Mucosa of stomach (tissue), 1 donor: ENCODE results near the gene THEM4.
A peak's percentile ranks its signal among the peaks of the same experiment; 100 is the strongest.

Source experiments
- H3K27me3 ChIP-seq: one replicate; pipeline ENCODE4 v1.7.0; 2013; ENCODE audit warnings: mild to moderate bottlenecking, low read length; ENCODE audit not compliant: control insufficient read depth, insufficient read depth
- H3K36me3 ChIP-seq: one replicate; pipeline ENCODE4 v1.7.0; 2013; ENCODE audit warnings: low read length; ENCODE audit not compliant: control insufficient read depth, insufficient read depth
- H3K4me1 ChIP-seq: one replicate; pipeline ENCODE4 v1.7.0; 2013; ENCODE audit warnings: mild to moderate bottlenecking, low read length; ENCODE audit not compliant: control insufficient read depth, insufficient read depth
- H3K4me3 ChIP-seq: one replicate; pipeline ENCODE4 v1.7.0; 2013; ENCODE audit warnings: low read length
- H3K9ac ChIP-seq: one replicate; pipeline ENCODE4 v1.7.0; 2013; ENCODE audit warnings: mild to moderate bottlenecking, low read length, moderate library complexity
- H3K9me3 ChIP-seq: one replicate; pipeline ENCODE4 v1.7.0; 2013; ENCODE audit warnings: mild to moderate bottlenecking, low read length, moderate library complexity; ENCODE audit not compliant: control insufficient read depth
- donor health status: Pancreatic carcinoma.

The THEM4 gene

GRCh38 chr1:151909167-151910149 is at the start of gene THEM4:
Gene THEM4, minus strand, starts transcription at chr1:151909511. Its CDS starts 53 bp downstream, at chr1:151909458.
- H3K4me3 ChIP-seq = peak within 1 kb of the TSS; percentile 54
- no peaks in the 10 kb centered on the region for H3K27me3 ChIP-seq
- no peaks in the 10 kb centered on the region for H3K4me1 ChIP-seq
- peaks cover 7% of the 10 kb centered on the region for H3K9me3 ChIP-seq
- H3K9ac ChIP-seq = peak within 1 kb of the TSS; percentile 89
- no peaks in the 10 kb centered on the region for H3K36me3 ChIP-seq

- Histone ChIP-seq H3K4me3 (no peak overlapping the region), H3K27me3 (no peaks in the 10 kb centered on the region), H3K9ac (no peak overlapping the region), H3K9me3 (no peaks in the 10 kb centered on the region), H3K36me3 (no peaks in the 10 kb centered on the region), H3K4me1 (peaks cover 7% of the 10 kb centered on the region)
Measured at GRCh38 chr1:151958959-151959358, 49.6 kb upstream of the THEM4 start.

- no peaks in the 10 kb centered on the region for H3K36me3 ChIP-seq
- no peak overlapping the region for H3K4me3 ChIP-seq
Measured at GRCh38 chr1:151956957-151957497, 47.7 kb upstream of the THEM4 start.

GRCh38 chr1:151953409-151954094 is 44.2 kb upstream of the THEM4 start:
- no peak overlapping the region for H3K4me3 ChIP-seq
- no peaks in the 10 kb centered on the region for H3K4me1 ChIP-seq
- H3K9me3 ChIP-seq = no peaks in the 10 kb centered on the region
- no peaks in the 10 kb centered on the region for H3K36me3 ChIP-seq
- no peaks in the 10 kb centered on the region for H3K27me3 ChIP-seq
- no peak overlapping the region for H3K9ac ChIP-seq

More at GRCh38 chr1:151956957-151957497, 47.7 kb upstream of the THEM4 start:
- Histone ChIP-seq H3K4me1 (peaks cover 7% of the 10 kb centered on the region), H3K9me3 (no peaks in the 10 kb centered on the region), H3K27me3 (no peaks in the 10 kb centered on the region), H3K9ac (no peak overlapping the region)

- H3K27me3 ChIP-seq = no peaks in the 10 kb centered on the region
- H3K9ac ChIP-seq = no peak overlapping the region
- no peaks in the 10 kb centered on the region for H3K4me1 ChIP-seq
- H3K4me3 ChIP-seq = no peak overlapping the region
- H3K36me3 ChIP-seq = no peaks in the 10 kb centered on the region
- H3K9me3 ChIP-seq = no peaks in the 10 kb centered on the region
Measured at GRCh38 chr1:151952811-151953210, 43.5 kb upstream of the THEM4 start.

- no peak overlapping the region for H3K4me3 ChIP-seq
- H3K36me3 ChIP-seq = no peaks in the 10 kb centered on the region
- no peaks in the 10 kb centered on the region for H3K27me3 ChIP-seq
- H3K4me1 ChIP-seq = peaks cover 23% of the 10 kb centered on the region
- no peak overlapping the region for H3K9ac ChIP-seq
- H3K9me3 ChIP-seq = no peaks in the 10 kb centered on the region
Measured at GRCh38 chr1:151949371-151950193, 40.3 kb upstream of the THEM4 start.

GRCh38 chr1:151948506-151948905 is 39.2 kb upstream of the THEM4 start:
- H3K9me3 ChIP-seq = no peaks in the 10 kb centered on the region
- no peaks in the 10 kb centered on the region for H3K27me3 ChIP-seq

GRCh38 chr1:151947140-151947539 is 37.8 kb upstream of the THEM4 start:
- H3K36me3 ChIP-seq = no peaks in the 10 kb centered on the region
- H3K27me3 ChIP-seq = no peaks in the 10 kb centered on the region
- peaks cover 30% of the 10 kb centered on the region for H3K4me1 ChIP-seq
- H3K4me3 ChIP-seq = no peak overlapping the region
- H3K9ac ChIP-seq = no peak overlapping the region
- no peaks in the 10 kb centered on the region for H3K9me3 ChIP-seq

More at GRCh38 chr1:151948506-151948905, 39.2 kb upstream of the THEM4 start:
- Histone ChIP-seq H3K9ac (no peak overlapping the region), H3K4me1 (peaks cover 30% of the 10 kb centered on the region), H3K4me3 (no peak overlapping the region), H3K36me3 (no peaks in the 10 kb centered on the region)

GRCh38 chr1:151945725-151946722 is 36.7 kb upstream of the THEM4 start:
- Histone ChIP-seq H3K4me1 (peaks cover 41% of the 10 kb centered on the region), H3K4me3 (no peak overlapping the region), H3K27me3 (no peaks in the 10 kb centered on the region), H3K9me3 (no peaks in the 10 kb centered on the region), H3K9ac (no peak overlapping the region), H3K36me3 (no peaks in the 10 kb centered on the region)

GRCh38 chr1:151944857-151945575 is 35.7 kb upstream of the THEM4 start:
- Histone ChIP-seq H3K27me3 (no peaks in the 10 kb centered on the region), H3K36me3 (no peaks in the 10 kb centered on the region), H3K4me3 (no peak overlapping the region), H3K9ac (no peak overlapping the region), H3K9me3 (no peaks in the 10 kb centered on the region), H3K4me1 (peaks cover 43% of the 10 kb centered on the region)
